ENCODE data around the gene ANKRD65.
"Not testable (repeated sequence)": the region's sequence is repeated elsewhere in the genome, so short reads cannot be mapped to it uniquely, and the experiment has no call there.

The ANKRD65 gene

GRCh38 chr1:1412311-1412902 is 8.7 kb downstream of the ANKRD65 start:
- FAIRE-seq = not testable (repeated sequence)

GRCh38 chr1:1411626-1412025 is 9.4 kb downstream of the ANKRD65 start:
- FAIRE-seq = no peak

GRCh38 chr1:1410238-1410637 is 10.8 kb downstream of the ANKRD65 start:
- FAIRE-seq = not testable (repeated sequence)

GRCh38 chr1:1407636-1408318 is 13.3 kb downstream of the ANKRD65 start:
- no peak for FAIRE-seq

GRCh38 chr1:1406821-1407635 is 14.0 kb downstream of the ANKRD65 start, which contains the start of gene MRPL20:
Gene MRPL20, minus strand, starts transcription at chr1:1407293. Its CDS starts 76 bp downstream, at chr1:1407217.
- no peak for FAIRE-seq

- FAIRE-seq = no peak
Measured at GRCh38 chr1:1406101-1406820, 14.8 kb downstream of the ANKRD65 start.

GRCh38 chr1:1403653-1404052 is 17.4 kb downstream of the ANKRD65 start:
- no peak for FAIRE-seq

GRCh38 chr1:1402901-1403392 is 18.1 kb downstream of the ANKRD65 start:
- not testable (repeated sequence) for FAIRE-seq

GRCh38 chr1:1402072-1402900 is 18.8 kb downstream of the ANKRD65 start:
- FAIRE-seq = no peak

- no peak for FAIRE-seq
Measured at GRCh38 chr1:1401457-1402010, 19.5 kb downstream of the ANKRD65 start.

GRCh38 chr1:1400576-1401456 is 20.3 kb downstream of the ANKRD65 start:
- no peak for FAIRE-seq

GRCh38 chr1:1399872-1400575 is 21.1 kb downstream of the ANKRD65 start:
- FAIRE-seq = no peak

- no peak for FAIRE-seq
Measured at GRCh38 chr1:1399187-1399871, 21.7 kb downstream of the ANKRD65 start, which contains the start of gene CCNL2. Gene CCNL2, minus strand, starts transcription at chr1:1399335. Its CDS starts 29 bp downstream, at chr1:1399306.

- no peak for FAIRE-seq
Measured at GRCh38 chr1:1398677-1399186, 22.3 kb downstream of the ANKRD65 start.

GRCh38 chr1:1397839-1398523 is 23.1 kb downstream of the ANKRD65 start:
- no peak for FAIRE-seq

- FAIRE-seq = no peak
Measured at GRCh38 chr1:1395166-1395565, 25.9 kb downstream of the ANKRD65 start.

- FAIRE-seq = no peak
Measured at GRCh38 chr1:1394116-1394515, 27.0 kb downstream of the ANKRD65 start.

- no peak for FAIRE-seq
Measured at GRCh38 chr1:1393428-1393827, 27.6 kb downstream of the ANKRD65 start.
